ENCODE measurements around the gene SHC2. TPM values are rescaled to one million over a fixed set of nuclear protein-coding genes. Genes with fewer than 3 reads are reported as not detected.
"Not testable (repeated sequence)": the region's sequence is repeated elsewhere in the genome, so short reads cannot be mapped to it uniquely, and the experiment has no call there.

Gene SHC2
- total and polyA plus RNA-seq, 7 donors, result 2.2 to 9.7 (median 4.5) TPM

DNA sequence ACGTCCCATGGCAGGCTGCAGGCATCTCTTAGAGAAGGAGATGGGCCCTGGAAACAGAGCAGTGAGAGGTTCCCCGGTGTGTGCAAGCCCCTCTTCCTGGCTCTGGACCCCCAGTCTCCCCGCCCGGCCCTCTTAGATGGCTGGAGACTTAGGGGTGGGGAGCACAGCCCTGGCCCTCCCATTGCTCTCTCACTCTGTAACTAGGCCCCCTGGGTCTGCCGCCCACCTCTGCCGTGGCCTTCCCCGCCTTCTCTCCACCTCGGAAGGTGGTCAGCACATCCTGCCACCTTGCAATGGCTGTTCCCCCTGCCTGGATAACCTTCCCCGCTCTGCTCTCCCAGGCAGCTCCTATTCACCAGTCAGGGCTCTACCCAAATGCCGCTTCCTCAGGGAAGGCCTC lies 30.1 kb downstream of the SHC2 start:
- intact Hi-C loops (cut with DNase I), result no loop called here
- Histone ChIP-seq H3K36me3 (ENCODE audit: insufficient read depth in 1 of 2, low read depth in 1 of 2) (no peaks in the 10 kb centered on the region), H3K27ac (no peak overlapping the region), H3K4me3 (no peak overlapping the region), H3K4me1 (no peaks in the 10 kb centered on the region), H3K27me3 (ENCODE audit: insufficient read depth in 3 of 3, low read length in 2 of 3) (peaks cover 0 to 8% (median 0%) of the 10 kb centered on the region in 3 donors), H3K9me3 (no peaks in the 10 kb centered on the region)
- TF ChIP-seq, protein P1, sequence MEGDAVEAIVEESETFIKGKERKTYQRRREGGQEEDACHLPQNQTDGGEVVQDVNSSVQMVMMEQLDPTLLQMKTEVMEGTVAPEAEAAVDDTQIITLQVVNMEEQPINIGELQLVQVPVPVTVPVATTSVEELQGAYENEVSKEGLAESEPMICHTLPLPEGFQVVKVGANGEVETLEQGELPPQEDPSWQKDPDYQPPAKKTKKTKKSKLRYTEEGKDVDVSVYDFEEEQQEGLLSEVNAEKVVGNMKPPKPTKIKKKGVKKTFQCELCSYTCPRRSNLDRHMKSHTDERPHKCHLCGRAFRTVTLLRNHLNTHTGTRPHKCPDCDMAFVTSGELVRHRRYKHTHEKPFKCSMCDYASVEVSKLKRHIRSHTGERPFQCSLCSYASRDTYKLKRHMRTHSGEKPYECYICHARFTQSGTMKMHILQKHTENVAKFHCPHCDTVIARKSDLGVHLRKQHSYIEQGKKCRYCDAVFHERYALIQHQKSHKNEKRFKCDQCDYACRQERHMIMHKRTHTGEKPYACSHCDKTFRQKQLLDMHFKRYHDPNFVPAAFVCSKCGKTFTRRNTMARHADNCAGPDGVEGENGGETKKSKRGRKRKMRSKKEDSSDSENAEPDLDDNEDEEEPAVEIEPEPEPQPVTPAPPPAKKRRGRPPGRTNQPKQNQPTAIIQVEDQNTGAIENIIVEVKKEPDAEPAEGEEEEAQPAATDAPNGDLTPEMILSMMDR (IDR thresholded peaks at IDR 0.05), result no peak
- WGBS, 3 donors, result 96 to 99% (median 96%) methylated on average over 9 to 10 of the region's 10 CpGs
- DNase-seq (no peak), ATAC-seq (no peak)

DNA sequence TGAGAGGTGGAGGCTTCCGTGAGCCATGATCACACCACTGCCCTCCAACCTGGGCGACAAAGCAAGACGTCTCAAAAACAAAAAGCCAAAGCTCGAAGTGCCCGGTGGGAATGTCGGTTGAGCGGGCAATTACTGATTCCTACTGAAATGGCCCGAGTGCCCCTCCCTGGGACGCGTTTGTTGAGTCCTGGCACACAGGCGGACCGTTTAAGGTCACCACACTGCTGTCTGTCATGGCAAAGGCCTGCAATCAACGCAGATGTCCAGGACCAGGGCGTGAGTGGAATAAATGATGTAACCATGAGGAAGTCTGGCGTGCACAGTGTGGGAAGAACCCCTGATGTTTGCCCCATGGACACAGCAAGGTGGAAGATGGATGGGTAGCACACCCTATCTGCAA lies 32.7 kb downstream of the SHC2 start:
- no peak overlapping the region for H3K4me3 ChIP-seq
- H3K9me3 ChIP-seq, result no peaks in the 10 kb centered on the region
- ATAC-seq (peak in 1 of 4 donors; percentile 63), DNase-seq (peak in 1 of 2 donors; percentile 35)
- TF ChIP-seq, protein P1 (IDR thresholded peaks at IDR 0.05), result no peak
- intact Hi-C loops (cut with DNase I), result no loop called here
- H3K4me1 ChIP-seq, result no peaks in the 10 kb centered on the region
- peaks cover 0 to 13% (median 0%) of the 10 kb centered on the region in 3 donors for H3K27me3 ChIP-seq (ENCODE audit: insufficient read depth in 3 of 3, low read length in 2 of 3)
- 36 to 77% (median 55%) methylated on average over 15 of the region's 15 CpGs for WGBS, 3 donors
- H3K27ac ChIP-seq, result no peak overlapping the region
- no peaks in the 10 kb centered on the region for H3K36me3 ChIP-seq (ENCODE audit: insufficient read depth in 1 of 2, low read depth in 1 of 2)

DNA sequence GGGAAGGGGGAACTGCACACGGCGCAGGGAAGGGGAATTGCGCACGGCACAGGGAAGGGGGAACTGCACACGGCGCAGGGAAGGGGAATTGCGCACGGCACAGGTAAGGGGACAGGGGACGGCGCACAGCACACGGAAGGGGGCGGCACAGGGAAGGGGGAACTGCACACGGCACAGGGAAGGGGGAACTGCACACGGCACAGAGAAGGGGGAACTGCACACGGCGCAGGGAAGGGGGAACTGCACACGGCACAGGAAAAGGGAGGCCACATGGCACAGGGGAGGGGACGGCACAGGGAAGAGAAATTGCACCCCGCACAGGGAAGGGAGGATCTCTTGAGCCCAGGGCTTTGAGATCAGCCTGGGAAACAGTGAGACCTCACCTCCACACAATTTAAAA lies 33.2 kb downstream of the SHC2 start:
- H3K27me3 ChIP-seq (ENCODE audit: insufficient read depth in 3 of 3, low read length in 2 of 3), result peaks cover 0 to 13% (median 0%) of the 10 kb centered on the region in 3 donors
- H3K9me3 ChIP-seq; H3K4me1 ChIP-seq; intact Hi-C loops (cut with DNase I); H3K36me3 ChIP-seq (ENCODE audit: insufficient read depth in 1 of 2, low read depth in 1 of 2); H3K4me3 ChIP-seq; H3K27ac ChIP-seq: not testable (repeated sequence)
- ATAC-seq (peak in 1 of 4 donors; percentile 29), DNase-seq (peak in 1 of 2 donors; percentile 19)
- 34 to 60% (median 44%) methylated on average over 10 to 19 of the region's 19 CpGs for WGBS, 3 donors

DNA sequence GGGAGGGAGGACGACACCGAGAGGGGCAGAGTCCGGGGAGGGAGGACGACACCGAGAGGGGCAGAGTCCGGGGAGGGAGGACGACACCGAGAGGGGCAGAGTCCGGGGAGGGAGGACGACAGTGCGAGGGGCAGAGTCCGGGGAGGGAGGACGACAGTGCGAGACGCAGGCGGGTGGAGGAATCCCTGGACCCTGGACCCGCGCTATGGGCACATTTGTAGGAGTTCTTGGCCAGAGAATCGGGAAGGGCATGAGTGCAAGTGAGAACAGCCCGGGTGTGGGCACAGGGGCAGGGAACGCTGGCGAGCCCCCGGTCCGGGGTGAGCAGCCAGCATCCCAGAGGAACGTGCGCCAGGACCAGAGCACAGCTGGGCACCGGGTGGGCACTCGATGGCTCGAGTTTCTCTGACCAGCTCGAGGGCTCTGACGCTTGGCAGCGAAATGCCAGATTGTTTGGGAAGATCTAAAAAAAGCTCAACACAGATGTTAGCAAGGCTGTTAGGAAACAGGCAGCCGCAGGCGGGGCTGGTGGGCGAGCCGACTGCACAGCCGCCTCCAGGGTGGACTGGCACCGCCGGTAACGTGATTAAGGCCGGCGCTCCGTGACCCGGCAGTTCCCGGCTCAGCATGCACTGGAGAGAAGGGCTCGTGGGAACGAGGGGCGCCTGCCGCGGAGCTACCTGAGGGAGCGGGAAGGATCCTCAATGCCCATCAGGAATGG lies 33.9 kb downstream of the SHC2 start:
- ATAC-seq (peak; percentile 30 to 91 (median 83)), DNase-seq (peak in 1 of 2 donors; percentile 63)
- no peaks in the 10 kb centered on the region for H3K9me3 ChIP-seq
- no peak overlapping the region for H3K4me3 ChIP-seq
- H3K27ac ChIP-seq, result no peak overlapping the region
- WGBS, 3 donors, result 22 to 34% (median 30%) methylated on average over 39 to 47 of the region's 51 CpGs
- H3K4me1 ChIP-seq, result no peaks in the 10 kb centered on the region
- no peaks in the 10 kb centered on the region for H3K36me3 ChIP-seq (ENCODE audit: insufficient read depth in 1 of 2, low read depth in 1 of 2)
- peaks cover 0 to 13% (median 0%) of the 10 kb centered on the region in 3 donors for H3K27me3 ChIP-seq (ENCODE audit: insufficient read depth in 3 of 3, low read length in 2 of 3)
- intact Hi-C loops (cut with DNase I), result no loop called here
- TF ChIP-seq, protein P1 (IDR thresholded peaks at IDR 0.05), result no peak

DNA sequence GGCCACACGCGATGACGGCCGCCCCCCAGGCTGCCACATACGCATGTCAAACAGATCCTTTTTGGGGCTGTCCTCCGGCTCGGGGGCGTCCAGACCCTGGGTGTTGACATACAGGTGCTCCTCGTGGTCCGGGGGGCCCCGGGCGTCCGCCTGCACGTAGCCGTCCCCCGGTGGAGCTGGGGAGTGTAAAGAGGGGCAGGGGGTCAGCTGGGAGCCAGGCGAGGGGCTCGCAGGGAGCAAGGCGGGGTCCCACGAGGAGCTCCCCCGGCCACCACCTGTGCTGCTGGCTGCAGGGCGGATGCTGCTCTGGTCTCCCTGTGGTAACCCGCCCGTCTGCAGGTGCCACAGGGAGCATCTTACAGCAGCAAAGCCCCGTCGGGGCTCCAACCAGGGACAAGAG lies 35.8 kb downstream of the SHC2 start:
- DNase-seq (no peak), ATAC-seq (no peak)
- H3K27ac ChIP-seq, result no peak overlapping the region
- 93 to 94% (median 93%) methylated on average over 26 of the region's 26 CpGs for WGBS, 3 donors
- no peak overlapping the region for H3K4me3 ChIP-seq
- no peaks in the 10 kb centered on the region for H3K36me3 ChIP-seq (ENCODE audit: insufficient read depth in 1 of 2, low read depth in 1 of 2)
- no peaks in the 10 kb centered on the region for H3K9me3 ChIP-seq
- intact Hi-C loops (cut with DNase I), result no loop called here
- peaks cover 0 to 13% (median 0%) of the 10 kb centered on the region in 3 donors for H3K27me3 ChIP-seq (ENCODE audit: insufficient read depth in 3 of 3, low read length in 2 of 3)
- no peaks in the 10 kb centered on the region for H3K4me1 ChIP-seq
- TF ChIP-seq, protein P1 (IDR thresholded peaks at IDR 0.05), result no peak

Data from psoas muscle (tissue), 8 donors.